ENCODE results near the gene SLC8A3. TPM values are rescaled to one million over a fixed set of nuclear protein-coding genes. Genes with fewer than 3 reads are reported as not detected.

Gene SLC8A3
- total RNA-seq, 3 donors from 2014 or later (not counting 1 experiment from before 2014, with no cell fraction given) = 0.30 to 0.56 (median 0.32) TPM

DNA sequence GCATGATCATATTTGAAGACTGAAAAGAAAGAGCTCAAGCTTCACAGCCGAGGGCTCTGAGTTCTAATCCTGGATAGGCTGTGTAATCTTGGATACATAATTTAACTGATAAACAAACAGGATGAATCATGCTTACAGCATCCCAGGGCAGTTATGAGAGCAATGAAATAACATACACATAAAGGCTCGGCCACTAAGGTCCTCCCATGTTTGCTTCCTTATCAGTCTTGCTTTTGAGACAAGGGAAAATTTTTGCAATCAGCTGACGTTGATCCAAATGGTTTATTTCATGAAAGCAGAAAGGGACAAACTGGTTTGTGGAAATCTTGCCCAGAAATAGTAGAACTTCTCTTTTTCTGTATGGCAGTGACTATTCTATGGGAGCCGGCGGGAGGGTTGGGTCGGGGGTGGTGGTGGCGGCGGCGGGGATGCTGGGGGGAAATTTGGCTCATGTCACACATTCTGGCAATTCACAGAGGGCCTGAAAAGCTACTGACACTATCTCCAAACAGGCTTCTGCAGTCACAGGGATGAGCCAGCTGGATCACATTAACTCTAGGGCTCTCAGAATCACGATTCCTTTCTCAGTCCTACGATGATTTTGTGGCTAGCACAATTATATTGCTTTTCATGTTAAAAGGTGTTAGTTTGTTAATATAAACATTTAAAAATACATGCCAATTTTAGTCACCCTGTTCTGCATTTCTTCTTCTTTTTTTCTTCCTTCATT lies 124.5 kb downstream of the SLC8A3 start:
- Mint-ChIP-seq H3K4me1 (no peaks in the 10 kb centered on the region), H3K9me3 (no peaks in the 10 kb centered on the region), H3K27me3 (ENCODE audit: low read depth in 2 of 2) (peaks cover 17 to 32% of the 10 kb centered on the region in 2 donors), H3K27ac (no peak overlapping the region), H3K36me3 (no peaks in the 10 kb centered on the region), H3K4me3 (no peak overlapping the region)
- no peaks in the 10 kb centered on the region for H3K4me1 ChIP-seq (ENCODE audit: control insufficient read depth, insufficient read depth, low read length)
- H3K27me3 ChIP-seq (ENCODE audit: control insufficient read depth, insufficient read depth, low read length) = no peaks in the 10 kb centered on the region
- WGBS (ENCODE audit: insufficient coverage) = 92% methylated on average over 9 of the region's 11 CpGs
- intact Hi-C loops (cut with micrococcal nuclease) = no loop called here
- DNase-seq = no peak
- H3K9me3 ChIP-seq (ENCODE audit: control insufficient read depth, insufficient read depth, low read length) = no peaks in the 10 kb centered on the region
- TF ChIP-seq, protein P1, sequence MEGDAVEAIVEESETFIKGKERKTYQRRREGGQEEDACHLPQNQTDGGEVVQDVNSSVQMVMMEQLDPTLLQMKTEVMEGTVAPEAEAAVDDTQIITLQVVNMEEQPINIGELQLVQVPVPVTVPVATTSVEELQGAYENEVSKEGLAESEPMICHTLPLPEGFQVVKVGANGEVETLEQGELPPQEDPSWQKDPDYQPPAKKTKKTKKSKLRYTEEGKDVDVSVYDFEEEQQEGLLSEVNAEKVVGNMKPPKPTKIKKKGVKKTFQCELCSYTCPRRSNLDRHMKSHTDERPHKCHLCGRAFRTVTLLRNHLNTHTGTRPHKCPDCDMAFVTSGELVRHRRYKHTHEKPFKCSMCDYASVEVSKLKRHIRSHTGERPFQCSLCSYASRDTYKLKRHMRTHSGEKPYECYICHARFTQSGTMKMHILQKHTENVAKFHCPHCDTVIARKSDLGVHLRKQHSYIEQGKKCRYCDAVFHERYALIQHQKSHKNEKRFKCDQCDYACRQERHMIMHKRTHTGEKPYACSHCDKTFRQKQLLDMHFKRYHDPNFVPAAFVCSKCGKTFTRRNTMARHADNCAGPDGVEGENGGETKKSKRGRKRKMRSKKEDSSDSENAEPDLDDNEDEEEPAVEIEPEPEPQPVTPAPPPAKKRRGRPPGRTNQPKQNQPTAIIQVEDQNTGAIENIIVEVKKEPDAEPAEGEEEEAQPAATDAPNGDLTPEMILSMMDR (IDR thresholded peaks at IDR 0.05) = no peak
- no peak overlapping the region for H3K27ac ChIP-seq (ENCODE audit: low read length)
- ATAC-seq = no peak
- no peak overlapping the region for H3K4me3 ChIP-seq (ENCODE audit: low read length)
- no peaks in the 10 kb centered on the region for H3K36me3 ChIP-seq (ENCODE audit: control insufficient read depth, insufficient read depth, low read length)

DNA sequence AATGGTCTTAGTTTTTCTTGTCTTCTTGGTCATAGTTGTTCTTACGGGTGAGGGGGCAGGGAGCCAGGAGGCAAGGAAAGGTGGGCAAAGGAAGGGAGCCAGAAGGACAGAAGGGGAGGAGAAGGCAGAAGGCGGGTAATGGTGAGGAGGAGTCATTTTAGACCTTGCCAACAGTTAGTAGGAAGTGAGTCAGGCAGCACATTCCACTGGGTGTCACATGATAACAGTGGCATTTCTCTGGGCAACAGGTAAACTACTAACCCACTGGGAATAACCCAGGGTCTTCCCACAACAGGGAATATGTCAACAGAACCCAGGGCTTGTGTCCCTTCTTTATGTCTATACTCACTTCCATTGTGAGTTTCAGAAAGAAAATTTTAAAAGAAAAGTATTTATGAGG lies 127.6 kb downstream of the SLC8A3 start:
- H3K4me1 ChIP-seq (ENCODE audit: control insufficient read depth, insufficient read depth, low read length) = no peaks in the 10 kb centered on the region
- Mint-ChIP-seq H3K27ac (no peak overlapping the region), H3K27me3 (ENCODE audit: low read depth in 2 of 2) (peaks cover 22 to 58% of the 10 kb centered on the region in 2 donors), H3K4me3 (no peak overlapping the region), H3K9me3 (no peaks in the 10 kb centered on the region), H3K36me3 (no peaks in the 10 kb centered on the region), H3K4me1 (no peaks in the 10 kb centered on the region)
- ATAC-seq = no peak
- intact Hi-C loops (cut with micrococcal nuclease) = no loop called here
- H3K4me3 ChIP-seq (ENCODE audit: low read length) = no peak overlapping the region
- WGBS (ENCODE audit: insufficient coverage) = 87% methylated on average over 2 of the region's 2 CpGs
- H3K9me3 ChIP-seq (ENCODE audit: control insufficient read depth, insufficient read depth, low read length) = no peaks in the 10 kb centered on the region
- no peak for DNase-seq
- H3K27ac ChIP-seq (ENCODE audit: low read length) = no peak overlapping the region
- H3K27me3 ChIP-seq (ENCODE audit: control insufficient read depth, insufficient read depth, low read length) = no peaks in the 10 kb centered on the region
- no peaks in the 10 kb centered on the region for H3K36me3 ChIP-seq (ENCODE audit: control insufficient read depth, insufficient read depth, low read length)
- TF ChIP-seq, protein P1 (IDR thresholded peaks at IDR 0.05) = no peak

DNA sequence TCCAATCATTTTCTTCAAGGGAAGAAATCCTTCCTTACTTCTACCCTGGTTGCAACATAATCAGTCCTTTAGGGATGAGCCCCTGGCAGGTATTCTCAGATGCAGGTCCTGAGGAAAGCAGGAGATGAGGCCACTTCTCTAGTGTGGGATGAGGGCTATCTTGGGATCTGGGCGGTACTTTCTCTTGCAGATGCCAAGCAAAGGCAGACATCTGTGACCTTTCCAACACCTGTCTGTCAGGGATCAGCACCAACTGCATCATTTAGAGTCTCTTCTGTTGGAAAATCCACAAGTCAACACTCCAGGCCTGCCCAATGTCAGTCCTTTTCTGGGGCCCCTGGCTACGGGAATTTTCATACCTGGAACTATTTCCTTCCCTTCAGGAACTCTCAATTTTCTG lies 129.2 kb downstream of the SLC8A3 start:
- intact Hi-C loops (cut with micrococcal nuclease) = no loop called here
- Histone ChIP-seq H3K27ac (ENCODE audit: low read length) (no peak overlapping the region), H3K4me1 (ENCODE audit: control insufficient read depth, insufficient read depth, low read length) (no peaks in the 10 kb centered on the region), H3K4me3 (ENCODE audit: low read length) (no peak overlapping the region), H3K36me3 (ENCODE audit: control insufficient read depth, insufficient read depth, low read length) (no peaks in the 10 kb centered on the region), H3K9me3 (ENCODE audit: control insufficient read depth, insufficient read depth, low read length) (no peaks in the 10 kb centered on the region), H3K27me3 (ENCODE audit: control insufficient read depth, insufficient read depth, low read length) (no peaks in the 10 kb centered on the region)
- DNase-seq (no peak), ATAC-seq (no peak)
- Mint-ChIP-seq H3K4me3 (no peak overlapping the region), H3K9me3 (no peaks in the 10 kb centered on the region), H3K36me3 (no peaks in the 10 kb centered on the region), H3K27me3 (ENCODE audit: low read depth in 2 of 2) (peaks cover 27 to 67% of the 10 kb centered on the region in 2 donors), H3K27ac (no peak overlapping the region), H3K4me1 (no peaks in the 10 kb centered on the region)
- TF ChIP-seq, protein P1 (IDR thresholded peaks at IDR 0.05) = no peak
- WGBS (ENCODE audit: insufficient coverage) = 78% methylated on average over 2 of the region's 2 CpGs

Data from natural killer cell (primary cell).